ENCODE measurements around the gene FOSL2. TPM values are rescaled to one million over a fixed set of nuclear protein-coding genes. Genes with fewer than 3 reads are reported as not detected.

FOSL2 gene
- polyA plus RNA-seq, 1 of the 3 experiments (the other 2 are of a cell fraction), result 41.7 TPM

GRCh38 chr2:28401948-28402550, 9.4 kb downstream of the FOSL2 start:
- H3K9ac ChIP-seq, result no peak overlapping the region
- no peak overlapping the region; the same call in 1 of the 2 replicates for H3K4me2 ChIP-seq
- peaks cover 79% of the 10 kb centered on the region for H4K20me1 ChIP-seq (ENCODE audit: insufficient read depth)
- H3K9me2 ChIP-seq, result no peaks in the 10 kb centered on the region
- H3K9me3 ChIP-seq, result no peaks in the 10 kb centered on the region
- H3K27ac ChIP-seq (ENCODE audit: low read depth in 2 of 2, low read length in 1 of 2), result no peak overlapping the region
- 97% methylated on average over 6 of the region's 6 CpGs for WGBS (ENCODE audit: low lambda C conversion rate)
- H3K27me3 ChIP-seq (ENCODE audit: insufficient read depth), result no peaks in the 10 kb centered on the region
- H3K36me3 ChIP-seq (replicated peaks in 1 of 2; ENCODE audit: control insufficient read depth in 1 of 2, insufficient read depth in 2 of 2, low read length in 1 of 2), result peaks cover 38 to 39% of the 10 kb centered on the region in 2 experiments
- DNase-seq, result no peak
- H2AFZ ChIP-seq (ENCODE audit: low read depth), result no peak overlapping the region
- TF ChIP-seq YY1 (IDR thresholded peaks at IDR 0.05; ENCODE audit: low read depth), result no peak
- TF ChIP-seq POLR2AphosphoS5 (IDR thresholded peaks at IDR 0.05; ENCODE audit: low read depth, low read length), result 0 out of 2 replicates have a peak, but pooled peaks have one; percentile 18
- no peaks in the 10 kb centered on the region for H3F3A ChIP-seq (replicated peaks; ENCODE audit: insufficient read depth)
- no peak overlapping the region for H3K4me3 ChIP-seq (ENCODE audit: low read depth in 2 of 2, low read length in 1 of 2)
- peaks cover 9 to 30% of the 10 kb centered on the region in 2 experiments; a peak in 3 of 4 replicates for H3K4me1 ChIP-seq (ENCODE audit: control insufficient read depth in 1 of 2, insufficient read depth in 2 of 2, low read depth in 1 of 2, low read length in 1 of 2)
- POLR2A ChIA-PET, result interaction anchor here (0.8 kb wide), 1 partner anchor 630 kb away, joined by 5 read pairs; no protein-coding TSS in a partner anchor
- CTCF ChIA-PET, result interaction anchor here (0.9 to 10.1 kb wide), 9 partner anchors 21 to 719 kb away, joined by 3 to 67 read pairs (median 6); no protein-coding TSS in a partner anchor
- H3K79me2 ChIP-seq (ENCODE audit: insufficient read depth), result peaks cover 100% of the 10 kb centered on the region

DNA sequence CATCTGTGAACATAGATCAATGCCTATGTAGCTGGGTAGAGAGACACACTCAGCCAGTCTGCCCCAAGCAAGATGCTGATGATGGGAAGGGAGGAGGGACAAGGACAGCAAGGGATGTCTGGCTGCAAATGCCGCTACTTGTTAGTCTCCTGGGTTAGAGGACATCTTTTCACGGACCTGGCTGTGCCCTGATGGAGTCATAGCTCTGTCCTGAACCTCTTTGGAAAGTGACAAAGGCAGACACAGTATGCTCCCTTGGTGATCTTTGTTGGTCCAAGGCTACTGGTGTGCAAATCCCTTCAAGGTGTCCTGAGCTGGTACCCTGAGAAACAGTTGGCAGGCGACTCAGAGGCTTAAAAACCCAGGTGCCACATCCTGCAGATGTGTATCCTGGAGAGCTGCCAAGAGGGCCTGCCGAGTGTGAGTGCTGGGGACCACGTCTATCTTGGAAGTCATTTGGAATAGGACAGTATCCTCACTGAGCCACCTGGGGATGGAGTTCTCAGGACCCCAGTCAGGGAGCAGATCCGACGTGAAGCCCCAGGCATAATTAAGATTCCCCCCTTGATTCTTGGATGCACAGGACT, 10.8 kb downstream of the FOSL2 start:
- H3K4me2 ChIP-seq, result peak overlapping the region; percentile 0; the same call in 1 of the 2 replicates
- TF ChIP-seq FOXM1 (IDR thresholded peaks at IDR 0.05; ENCODE audit: low read depth) (no peak), CTCF (IDR thresholded peaks at IDR 0.05) (no peak), POLR2AphosphoS5 (IDR thresholded peaks at IDR 0.05; ENCODE audit: low read depth, low read length) (no peak), MEF2A (IDR thresholded peaks at IDR 0.05; ENCODE audit: borderline replicate concordance, low read depth) (no peak), ZBTB33 (IDR thresholded peaks at IDR 0.05; ENCODE audit: borderline replicate concordance, low read depth) (no peak), USF2 (IDR thresholded peaks at IDR 0.05; ENCODE audit: borderline replicate concordance, low read depth, low read length) (no peak), TAF1 (IDR thresholded peaks at IDR 0.05; ENCODE audit: borderline replicate concordance, low read depth, low read length) (no peak), RFX5 (IDR thresholded peaks at IDR 0.05; ENCODE audit: low read length) (no peak), CHD2 (IDR thresholded peaks at IDR 0.05; ENCODE audit: low read length, partially characterized antibody) (no peak), YY1 (IDR thresholded peaks at IDR 0.05; ENCODE audit: low read depth) (no peak)
- TF ChIP-seq, protein P1, sequence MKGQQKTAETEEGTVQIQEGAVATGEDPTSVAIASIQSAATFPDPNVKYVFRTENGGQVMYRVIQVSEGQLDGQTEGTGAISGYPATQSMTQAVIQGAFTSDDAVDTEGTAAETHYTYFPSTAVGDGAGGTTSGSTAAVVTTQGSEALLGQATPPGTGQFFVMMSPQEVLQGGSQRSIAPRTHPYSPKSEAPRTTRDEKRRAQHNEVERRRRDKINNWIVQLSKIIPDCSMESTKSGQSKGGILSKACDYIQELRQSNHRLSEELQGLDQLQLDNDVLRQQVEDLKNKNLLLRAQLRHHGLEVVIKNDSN (IDR thresholded peaks at IDR 0.05; ENCODE audit: borderline replicate concordance, low read depth), result no peak
- TF ChIP-seq, protein P2, sequence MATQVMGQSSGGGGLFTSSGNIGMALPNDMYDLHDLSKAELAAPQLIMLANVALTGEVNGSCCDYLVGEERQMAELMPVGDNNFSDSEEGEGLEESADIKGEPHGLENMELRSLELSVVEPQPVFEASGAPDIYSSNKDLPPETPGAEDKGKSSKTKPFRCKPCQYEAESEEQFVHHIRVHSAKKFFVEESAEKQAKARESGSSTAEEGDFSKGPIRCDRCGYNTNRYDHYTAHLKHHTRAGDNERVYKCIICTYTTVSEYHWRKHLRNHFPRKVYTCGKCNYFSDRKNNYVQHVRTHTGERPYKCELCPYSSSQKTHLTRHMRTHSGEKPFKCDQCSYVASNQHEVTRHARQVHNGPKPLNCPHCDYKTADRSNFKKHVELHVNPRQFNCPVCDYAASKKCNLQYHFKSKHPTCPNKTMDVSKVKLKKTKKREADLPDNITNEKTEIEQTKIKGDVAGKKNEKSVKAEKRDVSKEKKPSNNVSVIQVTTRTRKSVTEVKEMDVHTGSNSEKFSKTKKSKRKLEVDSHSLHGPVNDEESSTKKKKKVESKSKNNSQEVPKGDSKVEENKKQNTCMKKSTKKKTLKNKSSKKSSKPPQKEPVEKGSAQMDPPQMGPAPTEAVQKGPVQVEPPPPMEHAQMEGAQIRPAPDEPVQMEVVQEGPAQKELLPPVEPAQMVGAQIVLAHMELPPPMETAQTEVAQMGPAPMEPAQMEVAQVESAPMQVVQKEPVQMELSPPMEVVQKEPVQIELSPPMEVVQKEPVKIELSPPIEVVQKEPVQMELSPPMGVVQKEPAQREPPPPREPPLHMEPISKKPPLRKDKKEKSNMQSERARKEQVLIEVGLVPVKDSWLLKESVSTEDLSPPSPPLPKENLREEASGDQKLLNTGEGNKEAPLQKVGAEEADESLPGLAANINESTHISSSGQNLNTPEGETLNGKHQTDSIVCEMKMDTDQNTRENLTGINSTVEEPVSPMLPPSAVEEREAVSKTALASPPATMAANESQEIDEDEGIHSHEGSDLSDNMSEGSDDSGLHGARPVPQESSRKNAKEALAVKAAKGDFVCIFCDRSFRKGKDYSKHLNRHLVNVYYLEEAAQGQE (IDR thresholded peaks at IDR 0.05; ENCODE audit: low read depth, low read length), result no peak

More for the DNA sequence above, 10.8 kb downstream of the FOSL2 start:
- CTCF ChIA-PET, result interaction anchor here (0.6 to 10.1 kb wide), 13 partner anchors 10 to 702 kb away, joined by 3 to 67 read pairs (median 4); partner anchors contain the start of gene FOSL2
- peaks cover 80% of the 10 kb centered on the region for H4K20me1 ChIP-seq (ENCODE audit: insufficient read depth)
- H2AFZ ChIP-seq (ENCODE audit: low read depth), result no peak overlapping the region
- peaks cover 98% of the 10 kb centered on the region for H3K79me2 ChIP-seq (ENCODE audit: insufficient read depth)
- H3K9ac ChIP-seq, result no peak overlapping the region
- H3K4me1 ChIP-seq (ENCODE audit: control insufficient read depth in 1 of 2, insufficient read depth in 2 of 2, low read depth in 1 of 2, low read length in 1 of 2), result peaks cover 9 to 20% of the 10 kb centered on the region in 2 experiments; a peak in 2 of 4 replicates
- no peaks in the 10 kb centered on the region for H3K9me3 ChIP-seq
- H3F3A ChIP-seq (replicated peaks; ENCODE audit: insufficient read depth), result peaks cover 6% of the 10 kb centered on the region
- 70% methylated on average over 6 of the region's 7 CpGs for WGBS (ENCODE audit: low lambda C conversion rate)
- H3K27me3 ChIP-seq (ENCODE audit: insufficient read depth), result no peaks in the 10 kb centered on the region
- H3K36me3 ChIP-seq (replicated peaks in 1 of 2; ENCODE audit: control insufficient read depth in 1 of 2, insufficient read depth in 2 of 2, low read length in 1 of 2), result peaks cover 43 to 50% of the 10 kb centered on the region in 2 experiments
- DNase-seq, result peak; percentile 60
- POLR2A ChIA-PET, result interaction anchor here (1.4 kb wide), 1 partner anchor 8 kb away, joined by 3 read pairs; no protein-coding TSS in a partner anchor
- H3K9me2 ChIP-seq, result no peaks in the 10 kb centered on the region
- no peak overlapping the region for H3K27ac ChIP-seq (ENCODE audit: low read depth in 2 of 2, low read length in 1 of 2)
- H3K4me3 ChIP-seq (ENCODE audit: low read depth in 2 of 2, low read length in 1 of 2), result no peak overlapping the region
